HEK293 (cell line): ENCODE results near the gene SGTB.

ENCODE experiments used
- CTCF ChIA-PET: fragments of 350-600 bp; formaldehyde crosslinking; extraction: SDS; loops from one replicate; lab custom pipeline; 2021; ENCODE audit warnings: antibody characterized with exemption; lab: Yijun Ruan, JAX
- POLR2A ChIA-PET: fragments of 300-600 bp; formaldehyde crosslinking; extraction: SDS; loops from one replicate; lab custom pipeline; 2020; ENCODE audit warnings: antibody characterized with exemption, inconsistent platforms; lab: Yijun Ruan, JAX
- H3K27ac ChIP-seq: fragments of 200-500 bp; sonication (Bioruptor generic); 2 replicates; pipeline ENCODE4 v1.5.1; 2014; ENCODE audit warnings: low read depth, low read length, control low read depth, inconsistent platforms; ENCODE audit errors: extremely low read depth
- H3K36me3 ChIP-seq, 2 experiments: fragments of 200-500 bp in 1 of 2; sonication (Bioruptor generic) in 1 of 2; 1 replicate in 1 of 2; 2 replicates in 1 of 2; pipeline ENCODE4 v1.5.1; 2014 to 2017; ENCODE audit warnings: inconsistent platforms in 2 of 2, low read length in 2 of 2; ENCODE audit not compliant: control insufficient read depth in 2 of 2, insufficient read depth in 1 of 2
- H3K4me1 ChIP-seq: fragments of 200-500 bp; sonication (Bioruptor generic); 2 replicates; pipeline ENCODE4 v1.5.1; 2014; ENCODE audit warnings: mild to moderate bottlenecking, low read length, inconsistent platforms; ENCODE audit not compliant: control insufficient read depth, insufficient read depth
- H3K4me3 ChIP-seq: 2 replicates; pipeline ENCODE4 v1.5.1; 2011; ENCODE audit warnings: low read depth, mild to moderate bottlenecking, control low read depth, low read length, moderate library complexity
- H3K9me3 ChIP-seq: fragments of 200-500 bp; sonication (Bioruptor generic); 2 replicates; pipeline ENCODE4 v1.5.1; 2014; ENCODE audit warnings: low read depth, low read length, inconsistent platforms; ENCODE audit not compliant: control insufficient read depth, insufficient read depth
- KLF17 ChIP-seq: fragments of 450-650 bp; formaldehyde crosslinking; IDR thresholded peaks from 2 replicates; pipeline ENCODE4 v1.5.1; 2016; ENCODE audit warnings: missing biosample characterization, missing genetic modification characterization
- PRDM4 ChIP-seq: fragments of 450-650 bp; formaldehyde crosslinking; IDR thresholded peaks from 2 replicates; pipeline ENCODE4 v1.5.1; 2017; ENCODE audit warnings: missing biosample characterization, missing genetic modification characterization
- PRDM6 ChIP-seq: fragments of 450-650 bp; formaldehyde crosslinking; IDR thresholded peaks from 2 replicates; pipeline ENCODE4 v1.5.1; 2017; ENCODE audit warnings: missing biosample characterization, missing genetic modification characterization
- SP2 ChIP-seq: fragments of 450-650 bp; formaldehyde crosslinking; IDR thresholded peaks from 2 replicates; pipeline ENCODE4 v1.5.1; 2016; ENCODE audit warnings: missing biosample characterization, missing genetic modification characterization
- SP3 ChIP-seq: fragments of 450-650 bp; formaldehyde crosslinking; IDR thresholded peaks from 2 replicates; pipeline ENCODE4 v1.5.1; 2016; ENCODE audit warnings: missing biosample characterization, missing genetic modification characterization
- TCF7L2 ChIP-seq: IDR thresholded peaks from 2 replicates; pipeline ENCODE4 v1.6.1; 2011; ENCODE audit warnings: low read depth, mild to moderate bottlenecking, inconsistent platforms, low read length, moderate library complexity, borderline replicate concordance
- ZBTB7A ChIP-seq: fragments of 450-650 bp; formaldehyde crosslinking; IDR thresholded peaks from 2 replicates; pipeline ENCODE4 v1.5.1; 2016; ENCODE audit warnings: low read depth, missing biosample characterization, missing genetic modification characterization
- ZNF121 ChIP-seq: fragments of 450-650 bp; formaldehyde crosslinking; IDR thresholded peaks from 2 replicates; pipeline ENCODE4 v1.5.1; 2016; ENCODE audit warnings: missing biosample characterization, missing genetic modification characterization
- ZNF175 ChIP-seq: fragments of 450-650 bp; formaldehyde crosslinking; IDR thresholded peaks from 2 replicates; pipeline ENCODE4 v1.5.1; 2016; ENCODE audit warnings: missing biosample characterization, missing genetic modification characterization
- ZNF19 ChIP-seq: fragments of 450-650 bp; formaldehyde crosslinking; IDR thresholded peaks from 2 replicates; pipeline ENCODE4; 2016; ENCODE audit warnings: missing biosample characterization, missing genetic modification characterization, low read depth
- ZNF214 ChIP-seq: fragments of 450-650 bp; formaldehyde crosslinking; IDR thresholded peaks from 2 replicates; pipeline ENCODE4 v1.5.1; 2017; ENCODE audit warnings: missing biosample characterization, mild to moderate bottlenecking, missing genetic modification characterization, borderline replicate concordance
- ZNF280D ChIP-seq: fragments of 450-650 bp; formaldehyde crosslinking; IDR thresholded peaks from 2 replicates; pipeline ENCODE4 v1.5.1; 2016; ENCODE audit warnings: missing biosample characterization, missing genetic modification characterization
- ZNF302 ChIP-seq: fragments of 450-650 bp; formaldehyde crosslinking; IDR thresholded peaks from 2 replicates; pipeline ENCODE4 v1.5.1; 2016; ENCODE audit warnings: missing biosample characterization, missing genetic modification characterization, low read depth
- ZNF404 ChIP-seq: fragments of 450-650 bp; formaldehyde crosslinking; IDR thresholded peaks from 2 replicates; pipeline ENCODE4 v1.5.1; 2017; ENCODE audit warnings: missing biosample characterization, missing genetic modification characterization
- ZNF426 ChIP-seq: fragments of 450-650 bp; formaldehyde crosslinking; IDR thresholded peaks from 2 replicates; pipeline ENCODE4 v1.5.1; 2017; ENCODE audit warnings: missing biosample characterization, missing genetic modification characterization, mild to moderate bottlenecking, inconsistent platforms, moderate library complexity
- ZNF521 ChIP-seq: fragments of 450-650 bp; formaldehyde crosslinking; IDR thresholded peaks from 2 replicates; pipeline ENCODE4 v1.5.1; 2017; ENCODE audit warnings: missing biosample characterization, mild to moderate bottlenecking, missing genetic modification characterization
- ZNF544 ChIP-seq: fragments of 450-650 bp; formaldehyde crosslinking; IDR thresholded peaks from 2 replicates; pipeline ENCODE4 v1.5.0; 2017; ENCODE audit warnings: missing biosample characterization, missing genetic modification characterization
- ZNF561 ChIP-seq: fragments of 450-650 bp; IDR thresholded peaks from 2 replicates; pipeline ENCODE4 v1.5.1; 2018; ENCODE audit warnings: missing biosample characterization, missing genetic modification characterization, borderline replicate concordance
- ZNF600 ChIP-seq: fragments of 450-650 bp; formaldehyde crosslinking; IDR thresholded peaks from 2 replicates; pipeline ENCODE4 v1.5.1; 2016; ENCODE audit warnings: missing biosample characterization, missing genetic modification characterization
- ZNF654 ChIP-seq: fragments of 450-650 bp; formaldehyde crosslinking; IDR thresholded peaks from 2 replicates; pipeline ENCODE4 v1.5.1; 2016; ENCODE audit warnings: low read depth, missing biosample characterization, missing genetic modification characterization
- ZNF660 ChIP-seq: fragments of 450-650 bp; IDR thresholded peaks from 2 replicates; pipeline ENCODE4 v1.5.1; 2018; ENCODE audit warnings: missing biosample characterization, mild to moderate bottlenecking, missing genetic modification characterization
- ZNF664 ChIP-seq: fragments of 450-650 bp; formaldehyde crosslinking; IDR thresholded peaks from 2 replicates; pipeline ENCODE4 v1.5.1; 2016; ENCODE audit warnings: missing biosample characterization, missing genetic modification characterization
- ZNF670 ChIP-seq: fragments of 450-650 bp; formaldehyde crosslinking; IDR thresholded peaks from 2 replicates; pipeline ENCODE4 v1.5.1; 2016; ENCODE audit warnings: missing biosample characterization, missing genetic modification characterization, low read depth
- ZNF701 ChIP-seq: fragments of 450-650 bp; formaldehyde crosslinking; IDR thresholded peaks from 2 replicates; pipeline ENCODE4 v1.5.1; 2016; ENCODE audit warnings: missing biosample characterization, missing genetic modification characterization
- ZNF830 ChIP-seq: fragments of 450-650 bp; IDR thresholded peaks from 2 replicates; pipeline ENCODE4 v1.5.0; 2018; ENCODE audit warnings: missing biosample characterization, missing genetic modification characterization, low read depth, mild to moderate bottlenecking, moderate library complexity

Gene SGTB

GRCh38 chr5:65738305-65738704 lies 16.4 kb upstream of the SGTB start:
- POLR2A ChIA-PET: no interaction called here
- CTCF ChIA-PET: interaction anchor here (0.6 kb wide), 1 partner anchor 245 kb away, joined by 4 read pairs; no protein-coding TSS in a partner anchor
- no peak overlapping the region for H3K27ac ChIP-seq
- H3K4me3 ChIP-seq: no peak overlapping the region
- H3K4me1 ChIP-seq: no peaks in the 10 kb centered on the region
- H3K36me3 ChIP-seq: no peaks in the 10 kb centered on the region
- TF ChIP-seq KLF17 (no peak), ZNF121 (0 out of 2 replicates have a peak, but pooled peaks have one; percentile 26)
- H3K9me3 ChIP-seq: no peaks in the 10 kb centered on the region

GRCh38 chr5:65737842-65738241 lies 15.9 kb upstream of the SGTB start:
- H3K27ac ChIP-seq: no peak overlapping the region
- no peaks in the 10 kb centered on the region for H3K36me3 ChIP-seq
- H3K4me3 ChIP-seq: no peak overlapping the region
- ChIA-PET CTCF (no interaction called here), POLR2A (no interaction called here)
- no peak for TF ChIP-seq SP2 (tag by site-specific recombination)
- TF ChIP-seq ZNF701 (tag by site-specific recombination): no peak
- TF ChIP-seq ZNF404 (tag by site-specific recombination): no peak
- no peak for TF ChIP-seq ZBTB7A (tag by site-specific recombination)
- TF ChIP-seq ZNF19 (tag by site-specific recombination): no peak
- no peak for TF ChIP-seq ZNF544
- TF ChIP-seq SP3 (tag by site-specific recombination): no peak
- TF ChIP-seq ZNF660 (tag by site-specific recombination): no peak
- TF ChIP-seq ZNF561 (tag by site-specific recombination): no peak
- no peaks in the 10 kb centered on the region for H3K4me1 ChIP-seq
- H3K9me3 ChIP-seq: no peaks in the 10 kb centered on the region

- H3K4me3 ChIP-seq: no peak overlapping the region
- no peak overlapping the region for H3K27ac ChIP-seq
- H3K36me3 ChIP-seq: no peaks in the 10 kb centered on the region
- H3K4me1 ChIP-seq: no peaks in the 10 kb centered on the region
- H3K9me3 ChIP-seq: no peaks in the 10 kb centered on the region
- CTCF ChIA-PET: interaction anchor here (1.5 kb wide), 1 partner anchor 570 kb away, joined by 3 read pairs; no protein-coding TSS in a partner anchor
- POLR2A ChIA-PET: no interaction called here
- TF ChIP-seq PRDM4 (no peak), ZNF664 (tag by site-specific recombination) (no peak), ZNF280D (tag by site-specific recombination) (no peak), ZNF175 (tag by site-specific recombination) (no peak), ZNF830 (tag by site-specific recombination) (no peak), ZNF214 (tag by site-specific recombination) (no peak), ZNF302 (tag by site-specific recombination) (no peak), PRDM6 (no peak), TCF7L2 (no peak), ZNF521 (tag by site-specific recombination) (no peak), ZNF426 (tag by site-specific recombination) (no peak), ZNF670 (tag by site-specific recombination) (no peak), ZNF654 (tag by site-specific recombination) (no peak), ZNF600 (tag by site-specific recombination) (no peak)
Measured at GRCh38 chr5:65736011-65736410, 14.1 kb upstream of the SGTB start.
